WI38 (cell line): ENCODE measurements around the gene ZNF280B.
"Not testable (repeated sequence)": the region's sequence is repeated elsewhere in the genome, so short reads cannot be mapped to it uniquely, and the experiment has no call there.

ENCODE experiments used
- H3K4me3 ChIP-seq: 2 replicates; pipeline ENCODE4 v1.5.1; 2011; ENCODE audit warnings: low read depth, mild to moderate bottlenecking, control low read depth, low read length
- TF ChIP-seq, protein P1 (sequence below): IDR thresholded peaks from 2 replicates; pipeline ENCODE4 v1.5.1; 2012; ENCODE audit warnings: low read depth, mild to moderate bottlenecking, control low read depth, low read length

The ZNF280B gene

DNA sequence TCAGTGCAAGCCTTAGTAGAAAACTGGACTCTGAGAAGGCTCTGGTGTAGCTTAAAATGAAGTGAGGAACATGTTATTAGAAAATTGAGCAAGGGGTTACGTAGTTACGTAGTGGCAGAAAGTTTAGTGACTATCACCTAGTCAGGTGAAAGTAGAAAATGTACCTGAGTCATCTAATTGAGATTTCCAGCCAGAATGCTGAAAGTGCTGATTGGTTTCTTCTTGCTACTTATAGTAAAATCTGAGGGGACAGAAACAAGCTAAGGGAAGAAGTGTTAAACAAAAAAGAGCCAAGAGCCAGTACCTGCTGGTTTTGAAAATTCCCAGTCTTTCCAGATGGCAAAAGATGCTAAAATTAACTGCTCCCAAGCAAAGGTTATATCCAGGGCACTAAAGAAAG is 29.4 kb downstream of the ZNF280B start:
- TF ChIP-seq, protein P1, sequence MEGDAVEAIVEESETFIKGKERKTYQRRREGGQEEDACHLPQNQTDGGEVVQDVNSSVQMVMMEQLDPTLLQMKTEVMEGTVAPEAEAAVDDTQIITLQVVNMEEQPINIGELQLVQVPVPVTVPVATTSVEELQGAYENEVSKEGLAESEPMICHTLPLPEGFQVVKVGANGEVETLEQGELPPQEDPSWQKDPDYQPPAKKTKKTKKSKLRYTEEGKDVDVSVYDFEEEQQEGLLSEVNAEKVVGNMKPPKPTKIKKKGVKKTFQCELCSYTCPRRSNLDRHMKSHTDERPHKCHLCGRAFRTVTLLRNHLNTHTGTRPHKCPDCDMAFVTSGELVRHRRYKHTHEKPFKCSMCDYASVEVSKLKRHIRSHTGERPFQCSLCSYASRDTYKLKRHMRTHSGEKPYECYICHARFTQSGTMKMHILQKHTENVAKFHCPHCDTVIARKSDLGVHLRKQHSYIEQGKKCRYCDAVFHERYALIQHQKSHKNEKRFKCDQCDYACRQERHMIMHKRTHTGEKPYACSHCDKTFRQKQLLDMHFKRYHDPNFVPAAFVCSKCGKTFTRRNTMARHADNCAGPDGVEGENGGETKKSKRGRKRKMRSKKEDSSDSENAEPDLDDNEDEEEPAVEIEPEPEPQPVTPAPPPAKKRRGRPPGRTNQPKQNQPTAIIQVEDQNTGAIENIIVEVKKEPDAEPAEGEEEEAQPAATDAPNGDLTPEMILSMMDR: no peak
- no peak overlapping the region for H3K4me3 ChIP-seq

DNA sequence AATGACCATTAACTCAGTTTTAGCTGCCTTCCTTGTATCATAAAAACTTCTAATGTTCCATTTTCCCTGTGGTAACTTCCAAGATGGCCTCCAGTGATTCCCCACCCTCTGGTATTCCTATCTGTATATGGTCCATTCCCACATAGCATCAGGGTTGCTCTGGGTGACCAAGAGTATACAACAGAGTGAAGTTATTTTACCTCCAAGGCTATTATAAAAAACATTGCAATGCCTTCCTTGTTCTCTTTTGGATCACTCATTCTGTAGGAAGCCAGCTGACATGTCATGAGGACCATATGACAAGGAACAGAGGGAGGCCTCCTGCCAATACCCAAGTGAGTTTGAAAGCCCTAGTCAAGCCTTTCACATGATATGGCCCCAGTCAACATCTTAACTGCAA is 30.1 kb downstream of the ZNF280B start:
- no peak overlapping the region for H3K4me3 ChIP-seq
- TF ChIP-seq, protein P1: no peak

DNA sequence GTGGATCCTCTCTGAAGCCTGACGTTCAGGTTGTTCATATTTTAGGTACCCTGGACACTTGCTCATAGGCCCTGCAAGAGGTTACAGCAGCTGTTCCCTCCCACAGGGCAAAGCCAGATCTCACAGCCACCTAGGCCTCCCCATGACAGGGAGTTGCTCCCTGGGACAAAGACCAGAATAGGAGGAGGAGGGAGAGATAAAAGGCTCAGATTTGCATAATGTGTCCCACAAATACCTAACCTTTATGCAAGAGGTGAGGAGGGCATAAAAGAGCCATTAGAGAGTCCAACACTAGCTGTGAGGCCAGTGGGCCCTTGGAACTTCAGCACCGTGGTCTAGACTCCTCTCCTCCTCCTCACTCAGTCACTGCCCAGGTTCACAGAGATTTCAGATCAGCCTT is 33.8 kb downstream of the ZNF280B start:
- no peak overlapping the region for H3K4me3 ChIP-seq
- TF ChIP-seq, protein P1: no peak

DNA sequence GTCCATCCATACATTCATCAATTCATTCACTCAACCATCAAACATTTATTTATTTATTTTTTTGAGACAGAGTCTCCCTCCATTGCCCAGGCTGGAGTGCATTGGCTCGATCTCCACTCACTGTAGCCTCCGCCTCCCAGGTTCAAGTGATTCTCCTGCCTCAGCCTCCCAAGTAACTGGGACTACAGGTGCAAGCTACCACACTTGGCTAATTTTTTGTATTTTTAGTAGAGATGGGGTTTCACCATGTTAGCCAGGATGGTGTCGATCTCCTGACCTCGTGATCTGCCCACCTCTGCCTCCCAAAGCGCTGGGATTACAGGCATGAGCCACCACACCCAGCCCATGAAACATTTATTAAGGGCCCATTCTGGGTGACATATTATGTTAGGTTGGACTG is 37.4 kb downstream of the ZNF280B start:
- not testable (repeated sequence) for H3K4me3 ChIP-seq

DNA sequence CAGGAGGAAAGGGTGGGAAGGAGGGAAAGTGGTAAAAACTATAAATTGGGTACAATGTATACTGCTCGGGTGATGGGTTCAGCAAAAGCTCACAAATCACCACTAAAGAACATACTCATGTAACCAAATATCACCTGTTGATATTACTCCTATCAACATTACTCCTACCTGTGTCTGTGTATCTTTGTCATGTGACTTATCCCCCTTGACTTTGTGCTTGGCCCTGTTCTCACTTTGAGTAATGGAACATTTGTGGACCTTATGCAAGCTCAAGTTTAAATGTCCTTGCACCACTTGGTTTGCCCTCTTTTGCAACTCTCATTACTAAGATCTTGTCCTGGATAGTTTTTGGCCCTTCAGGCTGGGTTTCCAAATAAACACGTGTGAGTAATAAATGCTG is 39.0 kb downstream of the ZNF280B start:
- TF ChIP-seq, protein P1: no peak
- no peak overlapping the region for H3K4me3 ChIP-seq

DNA sequence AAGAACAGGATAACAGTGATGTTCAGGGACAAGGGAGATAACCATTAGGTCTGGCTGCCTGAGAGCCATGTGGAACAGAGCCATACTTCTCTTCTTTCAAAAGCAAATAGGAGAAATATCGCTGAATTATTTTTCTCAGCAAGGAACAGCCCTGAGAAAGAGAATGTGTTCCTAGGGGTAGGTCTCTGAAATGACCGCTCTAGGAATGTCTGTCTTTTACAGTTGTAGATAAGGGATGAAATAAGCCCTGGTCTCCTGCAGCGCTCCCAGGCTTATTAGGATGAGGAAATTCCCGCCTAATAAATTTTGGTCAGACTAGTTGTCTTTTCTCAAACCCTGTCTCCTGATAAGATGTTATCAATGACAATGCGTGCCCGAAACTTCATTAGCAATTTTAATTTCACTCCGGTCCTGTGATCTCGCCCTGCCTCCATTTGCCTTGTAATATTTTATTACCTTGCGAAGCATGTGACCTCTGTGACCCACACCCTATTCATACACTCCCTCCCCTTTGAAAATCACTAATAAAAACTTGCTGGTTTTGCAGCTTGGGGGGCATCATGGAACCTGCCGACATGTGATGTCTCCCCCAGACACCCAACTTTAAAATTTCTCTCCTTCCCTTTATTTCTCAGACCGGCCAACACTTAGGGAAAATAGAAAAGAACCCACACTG is 39.6 kb downstream of the ZNF280B start:
- not testable (repeated sequence) for H3K4me3 ChIP-seq

DNA sequence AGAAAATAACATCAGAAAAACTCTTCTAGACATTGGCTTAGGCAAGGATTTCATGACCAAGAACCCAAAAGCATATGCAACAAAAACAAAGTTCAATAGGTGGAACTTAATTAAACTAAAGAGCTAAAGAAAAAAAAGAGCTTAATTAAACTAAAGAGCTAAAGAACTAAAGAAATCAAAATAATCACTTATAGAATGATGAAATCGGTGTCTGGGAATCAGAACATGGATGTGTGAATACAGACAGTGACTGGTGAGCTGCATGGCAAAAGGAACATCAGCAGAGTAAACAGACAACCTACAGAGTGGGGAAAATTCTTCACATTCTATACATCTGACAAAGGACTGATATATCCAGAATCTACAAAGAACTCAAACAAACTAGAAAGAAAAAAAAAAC is 41.4 kb downstream of the ZNF280B start:
- TF ChIP-seq, protein P1: no peak
- no peak overlapping the region for H3K4me3 ChIP-seq

DNA sequence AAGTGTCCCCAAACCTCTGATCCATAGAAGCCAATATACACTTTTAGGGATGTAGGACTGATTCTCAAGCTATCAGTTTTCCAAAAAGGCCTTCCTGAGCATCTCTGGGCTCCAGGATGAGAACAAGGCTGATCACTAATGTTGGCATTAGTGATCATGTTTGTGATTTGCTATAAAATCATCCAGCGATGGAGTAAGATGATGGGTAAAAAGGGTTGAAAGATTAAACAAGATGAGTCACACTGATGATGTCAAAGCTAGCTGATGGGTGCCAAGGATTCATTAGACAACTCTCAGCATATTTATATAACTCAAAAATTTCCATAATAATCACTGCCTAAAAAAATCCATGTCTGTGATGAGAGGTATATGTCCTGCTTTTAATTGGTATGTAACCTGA is 42.8 kb downstream of the ZNF280B start:
- no peak overlapping the region for H3K4me3 ChIP-seq
- TF ChIP-seq, protein P1: no peak
